OCI-M1 (cell line): Measurements from ENCODE around the gene LTV1.

Experiments
- DNase-seq: peaks from one replicate; lab custom pipeline; 2025; lab: John Stamatoyannopoulos, UW

Gene LTV1

DNA sequence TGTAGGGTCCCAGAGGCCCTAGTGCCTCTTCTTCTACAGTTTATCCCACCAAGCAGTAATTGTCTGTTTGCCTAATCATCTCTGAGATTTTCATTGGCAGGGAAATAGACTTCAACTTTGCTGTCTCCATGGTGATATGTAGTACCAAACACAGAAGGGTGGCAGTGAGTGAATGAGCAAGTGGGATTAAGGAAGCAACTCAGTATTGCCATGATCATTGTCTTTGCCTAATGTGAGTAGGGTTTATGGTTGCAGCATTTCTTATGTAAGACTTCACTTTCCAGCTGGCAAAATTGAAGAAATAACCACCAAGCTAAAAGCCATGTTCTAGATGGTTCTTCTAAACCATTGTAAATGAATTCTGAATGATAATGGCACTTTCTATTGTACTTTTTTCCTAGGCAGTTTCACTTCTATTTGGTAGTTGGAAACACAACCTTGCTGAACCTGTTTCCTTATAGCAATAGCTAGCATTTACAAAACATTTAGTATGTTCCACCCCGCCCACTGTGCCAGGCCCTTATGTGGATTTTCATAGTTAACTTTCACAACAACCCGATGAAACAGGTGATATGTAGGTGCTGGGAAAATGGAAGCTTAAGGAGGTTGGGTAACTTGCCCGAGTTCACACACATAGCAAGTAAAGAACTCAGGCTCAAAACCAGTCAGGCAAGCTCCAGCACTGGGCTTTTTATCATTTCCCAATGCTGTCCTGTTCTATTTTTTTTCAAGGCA, 53.2 kb downstream of the LTV1 start:
- DNase-seq: no peak

DNA sequence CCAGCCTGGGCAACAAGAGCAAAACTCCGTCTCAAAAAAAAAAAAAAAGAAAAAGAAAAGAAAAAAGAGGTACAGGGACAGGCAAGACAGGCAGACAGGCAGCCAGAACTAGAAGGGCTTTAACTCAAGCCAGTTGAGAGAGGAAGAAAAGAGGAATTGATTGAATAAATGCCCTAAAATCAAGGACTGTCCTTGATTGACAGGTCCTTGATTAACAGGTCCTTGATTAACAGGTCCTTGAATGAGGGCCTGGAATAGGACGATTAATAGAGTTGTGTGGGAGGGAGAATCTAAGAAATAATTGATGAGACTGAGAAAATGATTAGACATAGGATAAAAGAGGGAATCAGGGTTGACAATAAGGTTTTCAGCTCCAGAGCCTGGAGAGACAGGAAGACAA, 57.2 kb downstream of the LTV1 start:
- no peak for DNase-seq

- no peak for DNase-seq
Measured at GRCh38 chr6:143901885-143902750, 59.0 kb downstream of the LTV1 start.

DNA sequence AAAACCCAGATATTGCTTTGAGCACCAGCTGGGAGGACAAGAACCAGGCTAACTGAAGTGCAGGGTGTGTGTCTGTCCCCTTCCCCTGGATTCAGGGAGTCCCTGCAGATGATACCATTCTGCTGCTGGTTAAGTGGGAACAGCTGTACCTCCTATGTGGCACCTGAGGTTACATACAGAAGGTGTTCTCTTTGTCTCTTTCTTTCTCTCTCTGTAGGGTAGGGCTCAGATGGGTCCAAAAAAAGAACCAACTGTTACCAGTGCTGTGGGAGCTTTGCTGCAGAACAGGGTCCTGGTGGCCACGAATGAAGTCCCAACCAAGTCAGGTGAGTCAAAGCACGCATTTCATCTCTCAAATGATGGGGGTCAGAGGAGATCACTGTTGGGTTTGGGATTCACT, 59.7 kb downstream of the LTV1 start:
- no peak for DNase-seq

- no peak for DNase-seq
Measured at GRCh38 chr6:143911028-143911427, 67.9 kb downstream of the LTV1 start.

GRCh38 chr6:143912671-143913070, 69.5 kb downstream of the LTV1 start:
- DNase-seq: no peak
